ENCODE data around the gene CLEC4E. TPM values are rescaled to one million over a fixed set of nuclear protein-coding genes. Genes with fewer than 3 reads are reported as not detected.
"Not testable (repeated sequence)": the region's sequence is repeated elsewhere in the genome, so short reads cannot be mapped to it uniquely, and the experiment has no call there.

CLEC4E gene
- total RNA-seq, 1 donor: not detected

DNA sequence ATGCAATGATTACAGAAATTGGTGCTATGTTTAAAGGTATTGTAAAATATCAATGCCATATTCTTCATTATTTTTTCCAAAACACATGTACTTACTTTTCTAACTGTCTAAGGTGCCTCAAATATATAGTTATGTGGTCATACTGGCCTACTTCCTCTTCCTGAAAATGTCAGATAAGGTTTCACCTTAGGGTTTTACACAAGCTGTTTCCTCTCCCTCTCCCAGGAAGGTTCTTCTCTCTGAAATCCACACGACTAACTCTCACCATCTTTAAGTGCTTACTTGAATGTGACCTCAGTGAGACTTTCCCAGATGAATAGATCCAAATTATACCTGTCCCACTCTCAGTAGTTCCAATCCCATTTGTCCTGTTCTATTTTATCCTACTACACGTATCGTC, 39.0 kb downstream of the CLEC4E start:
- no peak for DNase-seq (ENCODE audit: insufficient read length, low spot score, missing footprints)
- TF ChIP-seq CTCF (IDR thresholded peaks at IDR 0.05; ENCODE audit: extremely low read depth, low read depth, low read length): no peak
- H2AFZ ChIP-seq (ENCODE audit: low read length): no peak overlapping the region

DNA sequence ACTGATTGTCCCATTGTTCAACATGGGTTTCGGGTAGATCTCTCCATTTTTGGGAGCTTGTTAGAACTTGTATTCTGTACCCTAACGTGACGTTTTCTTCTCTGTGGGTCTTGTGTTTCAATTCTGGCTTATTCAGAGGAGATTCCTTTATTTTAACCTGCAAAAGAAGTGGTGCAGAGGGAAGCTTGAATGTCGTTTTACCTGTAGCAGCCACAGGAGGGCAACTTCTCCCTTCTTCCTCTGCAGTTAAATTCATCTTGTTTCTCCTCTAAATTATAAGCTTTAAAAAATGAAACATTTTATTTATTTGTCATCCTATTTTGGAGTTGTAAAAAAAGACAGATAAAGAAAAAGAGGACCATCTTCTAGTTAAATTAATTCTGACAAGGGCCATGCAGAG, 41.1 kb downstream of the CLEC4E start:
- Histone ChIP-seq H3K4me2 (ENCODE audit: insufficient read depth, low read length) (no peak overlapping the region), H3K9me3 (ENCODE audit: low read depth, low read length) (no peaks in the 10 kb centered on the region), H3K27me3 (ENCODE audit: insufficient read depth, low read length) (no peaks in the 10 kb centered on the region), H3K27ac (ENCODE audit: low read depth, low read length) (no peak overlapping the region), H4K20me1 (ENCODE audit: insufficient read depth, low read length) (no peaks in the 10 kb centered on the region), H3K79me2 (ENCODE audit: insufficient read depth, low read length) (no peaks in the 10 kb centered on the region), H3K4me3 (ENCODE audit: insufficient read depth, low read length) (no peak overlapping the region), H3K4me1 (ENCODE audit: insufficient read depth, low read length) (no peaks in the 10 kb centered on the region), H2AFZ (ENCODE audit: low read length) (no peak overlapping the region), H3K36me3 (ENCODE audit: insufficient read depth, low read length) (no peaks in the 10 kb centered on the region)
- TF ChIP-seq CTCF (IDR thresholded peaks at IDR 0.05; ENCODE audit: extremely low read depth, low read depth, low read length): no peak
- no peak for DNase-seq (ENCODE audit: insufficient read length, low spot score, missing footprints)

More for the DNA sequence above, 39.0 kb downstream of the CLEC4E start:
- H3K27ac ChIP-seq (ENCODE audit: low read depth, low read length): no peak overlapping the region
- H3K4me1 ChIP-seq (ENCODE audit: insufficient read depth, low read length): no peaks in the 10 kb centered on the region
- no peak overlapping the region for H3K4me3 ChIP-seq (ENCODE audit: insufficient read depth, low read length)
- H3K27me3 ChIP-seq (ENCODE audit: insufficient read depth, low read length): no peaks in the 10 kb centered on the region
- H3K79me2 ChIP-seq (ENCODE audit: insufficient read depth, low read length): no peaks in the 10 kb centered on the region
- no peaks in the 10 kb centered on the region for H4K20me1 ChIP-seq (ENCODE audit: insufficient read depth, low read length)
- no peak overlapping the region for H3K4me2 ChIP-seq (ENCODE audit: insufficient read depth, low read length)
- no peaks in the 10 kb centered on the region for H3K9me3 ChIP-seq (ENCODE audit: low read depth, low read length)
- H3K36me3 ChIP-seq (ENCODE audit: insufficient read depth, low read length): no peaks in the 10 kb centered on the region

DNA sequence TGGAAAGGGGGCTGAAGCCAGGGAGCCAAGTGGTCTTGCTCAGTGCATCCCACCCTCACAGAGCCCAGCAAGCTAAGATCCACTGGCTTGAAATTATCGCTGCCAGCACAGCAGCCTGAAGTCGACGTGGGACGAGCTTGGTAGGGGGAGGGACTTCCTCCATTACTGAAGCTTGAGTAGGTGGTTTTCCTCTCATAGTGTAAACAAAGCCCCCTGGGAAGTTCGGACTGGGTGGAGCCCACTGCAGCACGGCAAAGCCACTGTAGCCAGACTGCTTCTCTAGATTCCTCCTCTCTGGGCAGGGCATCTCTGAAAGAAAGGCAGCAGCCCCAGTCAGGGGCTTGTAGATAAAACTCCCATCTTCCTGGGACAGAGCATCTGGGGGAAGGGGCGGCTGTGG, 44.6 kb downstream of the CLEC4E start:
- H2AFZ ChIP-seq (ENCODE audit: low read length); H3K4me3 ChIP-seq (ENCODE audit: insufficient read depth, low read length); H3K36me3 ChIP-seq (ENCODE audit: insufficient read depth, low read length); H3K9me3 ChIP-seq (ENCODE audit: low read depth, low read length); H3K4me2 ChIP-seq (ENCODE audit: insufficient read depth, low read length); H3K27me3 ChIP-seq (ENCODE audit: insufficient read depth, low read length); H3K4me1 ChIP-seq (ENCODE audit: insufficient read depth, low read length); DNase-seq (ENCODE audit: insufficient read length, low spot score, missing footprints); H4K20me1 ChIP-seq (ENCODE audit: insufficient read depth, low read length); H3K79me2 ChIP-seq (ENCODE audit: insufficient read depth, low read length); H3K27ac ChIP-seq (ENCODE audit: low read depth, low read length): not testable (repeated sequence)

DNA sequence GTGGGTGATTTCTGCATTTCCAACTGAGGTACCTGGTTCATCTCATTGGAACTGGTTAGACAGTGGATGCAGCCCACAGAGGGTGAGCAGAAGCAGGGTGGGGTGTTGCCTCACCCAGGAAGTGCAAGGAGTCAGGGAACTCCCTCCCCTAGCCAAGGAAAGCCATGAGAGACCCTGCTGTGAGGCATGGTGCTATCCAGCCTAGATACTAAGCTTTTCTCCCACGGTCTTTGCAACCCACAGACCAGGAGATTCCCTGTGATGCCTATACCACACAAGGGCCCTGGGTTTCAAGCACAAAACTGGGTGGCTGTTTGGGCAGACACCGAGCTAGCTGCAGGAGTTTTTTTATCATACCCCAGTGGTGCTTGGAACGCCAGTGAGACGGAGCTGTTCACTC, 45.0 kb downstream of the CLEC4E start:
- H3K4me3 ChIP-seq (ENCODE audit: insufficient read depth, low read length); H3K27me3 ChIP-seq (ENCODE audit: insufficient read depth, low read length): not testable (repeated sequence)

DNA sequence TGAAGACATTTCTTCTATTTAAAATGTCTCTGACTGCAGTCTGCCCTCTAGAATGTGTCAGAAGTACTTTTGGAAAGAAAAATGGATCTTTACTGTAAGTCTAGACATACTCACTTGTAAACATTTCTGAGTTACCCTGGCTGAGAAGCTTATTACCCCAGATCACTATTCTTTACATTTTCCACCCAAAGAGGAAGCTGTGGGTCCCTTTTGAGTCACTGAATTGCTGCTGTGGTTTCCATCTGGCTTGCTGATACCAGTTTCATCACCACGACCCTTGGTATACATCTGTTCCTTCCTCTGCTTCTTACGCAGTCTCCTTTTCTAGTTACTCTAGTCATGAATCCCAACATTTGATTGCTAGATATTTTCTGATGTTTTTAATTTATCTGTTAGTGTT, 47.6 kb downstream of the CLEC4E start:
- no peaks in the 10 kb centered on the region for H3K9me3 ChIP-seq (ENCODE audit: low read depth, low read length)
- H3K4me2 ChIP-seq (ENCODE audit: insufficient read depth, low read length): no peak overlapping the region

More for the DNA sequence above, 45.0 kb downstream of the CLEC4E start:
- not testable (repeated sequence) for H2AFZ ChIP-seq (ENCODE audit: low read length); H3K79me2 ChIP-seq (ENCODE audit: insufficient read depth, low read length); H3K4me2 ChIP-seq (ENCODE audit: insufficient read depth, low read length); H3K9me3 ChIP-seq (ENCODE audit: low read depth, low read length); H4K20me1 ChIP-seq (ENCODE audit: insufficient read depth, low read length); DNase-seq (ENCODE audit: insufficient read length, low spot score, missing footprints); H3K27ac ChIP-seq (ENCODE audit: low read depth, low read length); H3K36me3 ChIP-seq (ENCODE audit: insufficient read depth, low read length); H3K4me1 ChIP-seq (ENCODE audit: insufficient read depth, low read length)

More for the DNA sequence above, 47.6 kb downstream of the CLEC4E start:
- Histone ChIP-seq H3K4me3 (ENCODE audit: insufficient read depth, low read length) (no peak overlapping the region), H3K27me3 (ENCODE audit: insufficient read depth, low read length) (no peaks in the 10 kb centered on the region), H3K4me1 (ENCODE audit: insufficient read depth, low read length) (no peaks in the 10 kb centered on the region), H4K20me1 (ENCODE audit: insufficient read depth, low read length) (no peaks in the 10 kb centered on the region), H3K27ac (ENCODE audit: low read depth, low read length) (no peak overlapping the region), H3K36me3 (ENCODE audit: insufficient read depth, low read length) (no peaks in the 10 kb centered on the region), H2AFZ (ENCODE audit: low read length) (no peak overlapping the region), H3K79me2 (ENCODE audit: insufficient read depth, low read length) (no peaks in the 10 kb centered on the region)
- no peak for TF ChIP-seq CTCF (IDR thresholded peaks at IDR 0.05; ENCODE audit: extremely low read depth, low read depth, low read length)
- no peak for DNase-seq (ENCODE audit: insufficient read length, low spot score, missing footprints)

All from osteoblast (primary cell).